ENCODE results near the gene IL6. TPM values are rescaled to one million over a fixed set of nuclear protein-coding genes. Genes with fewer than 3 reads are reported as not detected.

The IL6 gene
- total and polyA plus RNA-seq, 10 of the 15 experiments (the other 5 are each of a cell fraction or from before 2014, with no cell fraction given) = not detected

- TF ChIP-seq MEF2B (IDR thresholded peaks at IDR 0.05; ENCODE audit: partially characterized antibody, poor library complexity, severe bottlenecking) = no peak
- no peak for TF ChIP-seq ZNF274 (IDR thresholded peaks at IDR 0.05; ENCODE audit: insufficient read depth, insufficient read length)
These were observed 54.3 kb downstream of the IL6 start (continued) for GRCh38 chr7:22781230-22781711.

Other genes starting within 250 kb of the IL6 start
- gene STEAP1B, start 227.0 kb upstream of the IL6 start, total RNA-seq (2014; rRNA removed) = not detected in 2 replicates
- not detected in 2 replicates for gene STEAP1B, start 227.0 kb upstream of the IL6 start, total RNA-seq (2014; rRNA removed; fragmentation: Illumina TruSeq; extraction: Trizol)
- not detected in 2 replicates for gene STEAP1B, start 227.0 kb upstream of the IL6 start, total RNA-seq (2021)
- gene STEAP1B, start 227.0 kb upstream of the IL6 start, polyA plus RNA-seq (2011; rRNA removed) = not detected in 2 replicates
- not detected in 2 replicates for gene STEAP1B, start 227.0 kb upstream of the IL6 start, polyA plus RNA-seq (2014; fragmentation: Illumina TruSeq; extraction: Trizol)
- gene STEAP1B, start 227.0 kb upstream of the IL6 start, polyA plus RNA-seq (2014; fragmentation: Nextera tagmentation; extraction: Ambion mirVana) = not detected
- gene STEAP1B, start 227.0 kb upstream of the IL6 start, polyA plus RNA-seq (2014; rRNA removed) = 0.08 and 0.14 TPM in 2 replicates
- not detected for gene STEAP1B, start 227.0 kb upstream of the IL6 start, polyA plus RNA-seq (2016; fragmentation: Nextera tagmentation; extraction: Ambion mirVana)
- gene TOMM7, start 95.6 kb downstream of the IL6 start, total RNA-seq (2014; rRNA removed) = 173 and 183 TPM in 2 replicates
- 182 and 183 TPM in 2 replicates for gene TOMM7, start 95.6 kb downstream of the IL6 start, total RNA-seq (2014; rRNA removed; fragmentation: Illumina TruSeq; extraction: Trizol)
- gene TOMM7, start 95.6 kb downstream of the IL6 start, total RNA-seq (2021) = 234 and 256 TPM in 2 replicates
- gene TOMM7, start 95.6 kb downstream of the IL6 start, polyA plus RNA-seq (2011; rRNA removed) = 946 and 1,497 TPM in 2 replicates
- gene TOMM7, start 95.6 kb downstream of the IL6 start, polyA plus RNA-seq (2014; fragmentation: Illumina TruSeq; extraction: Trizol) = 107 and 151 TPM in 2 replicates
- gene TOMM7, start 95.6 kb downstream of the IL6 start, polyA plus RNA-seq (2014; fragmentation: Nextera tagmentation; extraction: Ambion mirVana) = 100 to 1,000 TPM; 368 to 461 TPM
- gene TOMM7, start 95.6 kb downstream of the IL6 start, polyA plus RNA-seq (2014; rRNA removed) = 237 and 277 TPM in 2 replicates
- gene TOMM7, start 95.6 kb downstream of the IL6 start, polyA plus RNA-seq (2016; fragmentation: Nextera tagmentation; extraction: Ambion mirVana) = 100 to 1,000 TPM; 460 to 475 TPM